SJSA1 (cell line): Measurements from ENCODE around the gene NRG2. TPM values are rescaled to one million over a fixed set of nuclear protein-coding genes. Genes with fewer than 3 reads are reported as not detected.

Source experiments
- DNase-seq, 2 experiments: peaks; one replicate each; pipeline ENCODE4 v3.0.0-alpha.2; 2015 to 2020; ENCODE audit warnings: low spot score in 2 of 2, low read depth in 1 of 2
- H3K27ac ChIP-seq: fragments of 250-450 bp; sonication (Bioruptor Pico); 2 replicates; pipeline ENCODE4 v1.5.1; 2020; ENCODE audit warnings: mild to moderate bottlenecking, moderate library complexity
- H3K27me3 ChIP-seq: fragments of 250-450 bp; sonication (Bioruptor Pico); replicated peaks from 2 replicates; pipeline ENCODE4 v1.5.1; 2020; ENCODE audit warnings: mild to moderate bottlenecking, moderate library complexity
- H3K36me3 ChIP-seq: fragments of 250-450 bp; sonication (Bioruptor Pico); 2 replicates; pipeline ENCODE4 v1.5.1; 2020; ENCODE audit warnings: mild to moderate bottlenecking
- H3K4me1 ChIP-seq: fragments of 250-450 bp; sonication (Bioruptor Pico); replicated peaks from 2 replicates; pipeline ENCODE4 v1.6.1; 2021; ENCODE audit warnings: mild to moderate bottlenecking
- H3K4me3 ChIP-seq: fragments of 250-450 bp; sonication (Bioruptor Pico); 2 replicates; pipeline ENCODE4 v1.5.1; 2020; ENCODE audit warnings: mild to moderate bottlenecking
- H3K9me3 ChIP-seq: fragments of 250-450 bp; sonication (Bioruptor Pico); replicated peaks from 2 replicates; pipeline ENCODE4 v1.5.1; 2020; ENCODE audit warnings: mild to moderate bottlenecking
- total RNA-seq: library from RNA; depleted of rRNA; stranded (reverse); fragments of >200 nt; shearing (Covaris generic); gene quantifications from 2 replicates; pipeline ENCODE4 v1.2.3, GENCODE V29; 2014

NRG2 gene
- total RNA-seq, 1 experiment from 2014 or later = not detected

DNA sequence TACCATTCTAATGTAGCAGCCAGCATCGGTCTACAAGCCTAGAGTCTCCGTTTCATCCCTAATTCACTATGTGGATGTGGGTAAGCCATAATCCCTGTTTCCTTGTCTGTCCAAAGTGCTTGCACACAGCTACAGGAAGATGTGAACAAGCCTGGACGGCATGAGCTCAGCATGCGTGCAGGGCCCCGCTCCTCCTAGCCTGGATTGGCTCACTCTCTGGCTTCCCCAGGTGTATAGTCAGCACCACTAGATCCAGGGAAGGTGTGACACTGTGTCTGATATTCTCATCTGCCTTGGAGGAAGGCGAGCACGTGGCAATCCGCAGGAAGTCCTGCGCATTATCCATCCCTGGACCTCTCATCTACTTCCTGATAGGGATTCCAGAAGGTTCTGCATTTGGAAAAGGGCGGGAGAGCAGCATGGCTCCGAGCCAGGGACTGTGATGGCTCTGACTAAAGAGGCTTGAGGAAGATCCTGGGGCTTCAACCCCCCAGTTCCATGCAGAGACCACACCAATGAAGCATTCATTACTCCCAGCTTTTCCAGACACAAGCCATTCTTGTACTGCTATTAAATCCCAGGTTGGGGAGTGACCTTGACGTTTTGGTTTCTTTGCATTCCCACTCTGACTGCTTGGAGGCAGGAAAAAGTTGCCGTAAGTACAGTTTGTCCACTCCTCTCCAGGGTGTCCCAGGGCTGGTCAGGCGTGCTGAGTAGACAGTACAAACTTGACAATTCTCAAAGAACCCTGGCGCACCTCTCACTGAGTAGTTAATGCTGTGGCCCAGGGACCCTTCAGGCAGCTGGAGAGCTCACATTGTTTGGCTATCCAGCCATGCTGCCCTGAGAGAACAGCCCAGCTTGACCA is 181.8 kb downstream of the NRG2 start:
- no peaks in the 10 kb centered on the region for H3K9me3 ChIP-seq
- peaks cover 34% of the 10 kb centered on the region for H3K27me3 ChIP-seq

DNA sequence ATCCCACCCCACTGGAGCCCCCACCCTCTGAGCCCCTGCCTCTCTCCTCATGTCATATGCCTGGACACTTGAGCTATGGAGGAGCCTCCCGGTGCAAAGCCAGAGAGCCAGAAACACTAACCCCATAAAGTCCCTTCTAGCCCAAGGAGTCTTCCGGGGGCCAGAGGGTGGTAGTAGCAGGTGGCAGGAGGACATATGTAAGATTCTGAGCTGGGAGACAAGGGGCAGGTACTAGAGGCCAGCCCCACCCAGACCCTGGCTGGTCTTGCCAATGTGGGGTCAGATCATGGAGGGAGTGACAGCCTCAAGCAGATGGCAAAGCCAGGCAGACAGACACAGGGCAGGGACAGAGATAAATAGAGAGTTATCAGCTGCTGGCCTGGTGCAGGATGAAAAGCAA is 184.1 kb downstream of the NRG2 start:
- no peaks in the 10 kb centered on the region for H3K4me1 ChIP-seq
- peaks cover 45% of the 10 kb centered on the region for H3K27me3 ChIP-seq
- no peaks in the 10 kb centered on the region for H3K9me3 ChIP-seq
- no peak overlapping the region for H3K4me3 ChIP-seq
- no peak overlapping the region for H3K27ac ChIP-seq
- DNase-seq = no peak
- H3K36me3 ChIP-seq = no peaks in the 10 kb centered on the region

More for the DNA sequence above, 181.8 kb downstream of the NRG2 start:
- H3K27ac ChIP-seq = no peak overlapping the region
- no peak overlapping the region for H3K4me3 ChIP-seq
- no peaks in the 10 kb centered on the region for H3K36me3 ChIP-seq
- DNase-seq = no peak
- H3K4me1 ChIP-seq = no peaks in the 10 kb centered on the region

DNA sequence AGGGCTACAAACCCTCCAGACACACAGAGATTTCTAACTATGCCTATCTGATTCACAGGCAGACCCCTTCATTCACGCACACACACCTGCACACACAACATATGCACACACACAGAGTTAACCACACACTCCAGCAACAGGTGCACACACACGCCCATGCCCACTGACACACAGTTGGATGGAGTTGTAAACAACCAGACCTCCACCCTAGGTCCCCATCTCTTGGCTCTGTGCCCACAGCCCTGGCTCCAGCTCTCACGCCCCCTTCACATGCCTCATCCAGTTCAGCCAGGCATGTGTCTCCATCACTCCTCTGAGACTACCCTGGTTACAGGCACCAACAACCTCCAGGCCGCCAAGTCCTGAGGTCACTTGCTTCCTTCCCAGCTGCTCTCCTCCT is 186.4 kb downstream of the NRG2 start:
- Histone ChIP-seq H3K4me1 (no peaks in the 10 kb centered on the region), H3K27ac (no peak overlapping the region), H3K4me3 (no peak overlapping the region), H3K36me3 (no peaks in the 10 kb centered on the region), H3K9me3 (no peaks in the 10 kb centered on the region), H3K27me3 (peaks cover 58% of the 10 kb centered on the region)
- no peak for DNase-seq

- Histone ChIP-seq H3K27ac (no peak overlapping the region), H3K36me3 (no peaks in the 10 kb centered on the region), H3K4me3 (no peak overlapping the region), H3K4me1 (no peaks in the 10 kb centered on the region), H3K9me3 (no peaks in the 10 kb centered on the region), H3K27me3 (peaks cover 65% of the 10 kb centered on the region)
- no peak for DNase-seq
These were observed 187.1 kb downstream of the NRG2 start for GRCh38 chr5:139855946-139856540.

GRCh38 chr5:139855451-139855850 is 187.6 kb downstream of the NRG2 start:
- H3K4me3 ChIP-seq = no peak overlapping the region
- H3K27ac ChIP-seq = no peak overlapping the region
- H3K4me1 ChIP-seq = no peaks in the 10 kb centered on the region
- H3K9me3 ChIP-seq = no peaks in the 10 kb centered on the region
- no peak for DNase-seq
- peaks cover 62% of the 10 kb centered on the region for H3K27me3 ChIP-seq
- H3K36me3 ChIP-seq = no peaks in the 10 kb centered on the region

DNA sequence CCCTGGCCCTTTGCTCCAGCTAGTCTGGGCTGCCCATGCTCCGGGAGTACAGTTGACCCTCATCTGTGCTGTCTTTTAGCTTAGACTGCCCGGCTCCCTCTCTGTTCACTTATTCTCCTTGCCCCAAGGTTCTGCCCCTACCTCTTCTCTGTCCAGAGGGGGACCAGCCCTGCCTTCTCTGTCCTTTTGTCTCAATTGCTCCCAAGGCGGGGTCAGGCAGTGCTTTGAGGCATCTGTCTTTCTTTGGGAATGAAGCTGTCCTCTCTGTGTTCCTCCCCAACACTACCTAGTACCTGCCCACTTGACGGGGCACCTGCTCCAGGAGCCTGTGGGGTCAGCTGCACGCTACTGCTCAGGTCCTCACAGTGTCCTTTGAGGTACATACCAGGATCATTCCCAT is 188.1 kb downstream of the NRG2 start:
- DNase-seq = no peak
- Histone ChIP-seq H3K27ac (no peak overlapping the region), H3K4me3 (no peak overlapping the region), H3K36me3 (no peaks in the 10 kb centered on the region), H3K27me3 (peaks cover 65% of the 10 kb centered on the region), H3K4me1 (no peaks in the 10 kb centered on the region), H3K9me3 (no peaks in the 10 kb centered on the region)

DNA sequence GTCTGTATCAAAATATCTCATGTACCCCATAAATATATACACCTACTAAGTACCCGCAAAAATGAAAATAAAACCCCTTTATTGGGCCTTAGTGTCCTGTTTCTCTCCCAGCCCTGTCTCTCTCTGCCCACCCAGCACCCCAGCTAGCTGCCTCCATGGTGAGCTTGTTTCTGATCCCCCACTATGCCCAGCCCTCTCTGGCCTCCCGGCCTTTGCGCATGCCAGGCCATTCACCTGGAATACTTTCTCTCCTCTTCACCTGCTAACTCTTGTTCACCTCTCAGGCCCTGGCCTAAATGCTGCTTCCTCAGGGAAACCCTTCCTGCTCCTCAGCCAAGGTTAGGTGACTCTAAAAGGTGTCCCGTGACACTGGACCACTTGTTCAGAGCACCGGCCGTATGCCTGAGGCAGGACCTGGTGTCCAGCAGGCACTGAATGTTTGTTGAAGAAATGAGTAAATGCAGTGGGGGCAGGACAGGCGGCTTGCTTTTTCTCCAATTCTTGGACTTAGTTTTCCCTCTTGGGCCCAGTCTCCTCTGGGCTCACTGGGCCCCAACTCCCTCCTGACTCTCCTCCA is 189.0 kb downstream of the NRG2 start:
- Histone ChIP-seq H3K27ac (no peak overlapping the region), H3K27me3 (peaks cover 72% of the 10 kb centered on the region)

GRCh38 chr5:139852696-139853095 is 190.4 kb downstream of the NRG2 start:
- Histone ChIP-seq H3K27ac (no peak overlapping the region), H3K9me3 (no peaks in the 10 kb centered on the region; the same call in 1 of the 2 replicates), H3K27me3 (peaks cover 81% of the 10 kb centered on the region), H3K4me1 (peaks cover 8% of the 10 kb centered on the region), H3K36me3 (no peaks in the 10 kb centered on the region), H3K4me3 (no peak overlapping the region)
- DNase-seq = no peak

More for the DNA sequence above, 189.0 kb downstream of the NRG2 start:
- Histone ChIP-seq H3K9me3 (no peaks in the 10 kb centered on the region), H3K4me3 (no peak overlapping the region), H3K4me1 (no peaks in the 10 kb centered on the region), H3K36me3 (no peaks in the 10 kb centered on the region)
- no peak for DNase-seq

DNA sequence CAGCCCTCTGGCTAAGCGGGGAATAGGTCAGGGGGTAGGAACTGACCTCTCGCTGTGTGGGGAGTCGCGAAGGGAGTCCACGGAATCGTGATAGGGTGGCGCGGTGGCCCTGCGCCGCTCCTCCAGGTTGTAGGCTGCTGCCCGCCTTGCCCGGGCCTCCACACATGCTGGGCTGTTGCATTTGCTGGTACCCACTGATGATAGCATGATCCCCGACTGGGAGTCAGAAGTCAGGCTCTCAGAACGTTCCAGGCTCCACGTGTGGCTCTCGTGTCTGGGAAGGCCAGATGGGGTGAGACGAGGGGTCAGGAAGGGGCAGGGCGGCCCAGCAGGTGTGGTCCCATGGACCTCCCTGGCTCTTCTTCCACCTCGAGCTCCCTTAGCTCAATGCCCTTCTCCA is 191.5 kb downstream of the NRG2 start:
- H3K4me3 ChIP-seq = no peak overlapping the region
- DNase-seq = no peak
- no peaks in the 10 kb centered on the region for H3K36me3 ChIP-seq
- H3K9me3 ChIP-seq = no peaks in the 10 kb centered on the region; the same call in 1 of the 2 replicates
- H3K27me3 ChIP-seq = peaks cover 81% of the 10 kb centered on the region
- peaks cover 8% of the 10 kb centered on the region for H3K4me1 ChIP-seq
- H3K27ac ChIP-seq = no peak overlapping the region

GRCh38 chr5:139850423-139851016 is 192.6 kb downstream of the NRG2 start:
- H3K27me3 ChIP-seq = peaks cover 81% of the 10 kb centered on the region
- no peak for DNase-seq
- no peak overlapping the region for H3K4me3 ChIP-seq
- H3K4me1 ChIP-seq = peaks cover 8% of the 10 kb centered on the region
- H3K9me3 ChIP-seq = no peaks in the 10 kb centered on the region; the same call in 1 of the 2 replicates
- no peak overlapping the region for H3K27ac ChIP-seq
- no peaks in the 10 kb centered on the region for H3K36me3 ChIP-seq

DNA sequence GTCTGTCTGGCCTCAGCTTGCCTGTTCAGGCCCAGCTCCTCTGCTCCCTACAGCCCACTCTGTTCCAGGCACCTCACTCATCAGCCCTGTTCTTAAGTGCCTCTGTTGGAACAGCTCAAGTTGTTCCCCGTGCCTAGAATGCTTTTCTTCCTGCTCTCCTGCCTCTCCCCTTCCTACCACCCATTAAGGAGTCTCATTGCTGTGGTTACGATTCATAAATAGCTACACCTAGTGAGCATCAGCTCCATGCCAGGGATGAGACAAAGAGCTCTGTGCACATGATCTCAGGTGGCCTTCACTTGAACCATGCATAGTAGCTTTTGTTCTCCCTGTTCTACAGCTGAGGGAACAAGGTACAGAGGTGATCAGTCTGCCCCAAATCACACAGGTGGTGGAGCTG is 193.2 kb downstream of the NRG2 start:
- Histone ChIP-seq H3K36me3 (no peaks in the 10 kb centered on the region), H3K4me1 (peaks cover 8% of the 10 kb centered on the region), H3K27me3 (peaks cover 82% of the 10 kb centered on the region), H3K9me3 (no peaks in the 10 kb centered on the region; the same call in 1 of the 2 replicates), H3K27ac (no peak overlapping the region), H3K4me3 (no peak overlapping the region)
- no peak for DNase-seq

DNA sequence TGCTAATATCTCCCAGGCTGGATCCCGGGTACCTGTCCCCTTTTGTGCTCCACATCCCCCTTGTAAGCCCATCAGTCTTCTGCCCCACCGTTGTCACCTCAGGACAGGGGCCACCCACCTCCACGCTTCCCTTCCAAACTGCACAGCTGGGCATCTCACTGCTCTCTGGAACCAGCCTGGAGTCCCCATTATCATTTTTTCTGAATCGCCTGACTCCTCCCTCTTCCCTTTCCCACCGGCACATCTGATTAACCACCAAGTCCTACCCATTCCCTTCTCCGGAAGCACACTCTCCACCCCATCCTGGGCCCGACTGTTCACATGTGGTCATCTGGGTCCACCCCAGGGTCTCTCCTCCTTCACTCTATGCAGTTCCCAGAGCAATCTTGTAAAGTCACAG is 193.6 kb downstream of the NRG2 start:
- DNase-seq = no peak
- H3K4me1 ChIP-seq = peaks cover 8% of the 10 kb centered on the region
- H3K27ac ChIP-seq = no peak overlapping the region
- H3K36me3 ChIP-seq = no peaks in the 10 kb centered on the region
- no peak overlapping the region for H3K4me3 ChIP-seq
- peaks cover 83% of the 10 kb centered on the region for H3K27me3 ChIP-seq
- no peaks in the 10 kb centered on the region; the same call in 1 of the 2 replicates for H3K9me3 ChIP-seq

DNA sequence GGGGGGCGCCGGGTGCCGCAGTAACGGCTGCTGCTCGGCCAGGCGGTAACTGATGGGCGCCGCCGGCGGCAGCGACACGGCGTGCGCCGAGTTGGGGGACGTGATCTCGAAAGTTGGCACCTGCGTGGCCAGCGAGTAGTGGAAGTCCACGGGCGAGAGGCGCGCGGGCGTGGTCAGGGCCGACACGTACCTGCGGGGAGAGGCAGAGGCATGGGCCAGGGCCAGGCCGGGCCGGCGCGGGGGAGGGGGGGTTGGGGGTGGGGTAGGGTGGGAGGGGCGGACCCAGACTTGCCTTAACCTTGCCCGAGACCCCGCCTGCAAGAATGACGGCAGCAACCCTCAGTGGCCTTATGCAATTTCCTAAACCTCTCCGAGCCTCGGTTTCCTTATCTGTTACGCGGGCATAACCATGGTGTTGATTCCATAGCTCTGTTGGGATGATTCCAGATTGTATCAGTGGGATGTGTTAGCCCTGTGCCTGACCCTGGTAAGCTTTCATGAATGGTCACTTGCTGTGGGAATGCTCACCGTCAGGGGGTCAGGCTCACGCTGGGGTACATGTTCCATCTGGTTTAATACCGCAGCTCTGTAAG is 194.5 kb downstream of the NRG2 start:
- no peak overlapping the region for H3K27ac ChIP-seq
- H3K9me3 ChIP-seq = no peaks in the 10 kb centered on the region; the same call in 1 of the 2 replicates
- no peaks in the 10 kb centered on the region for H3K36me3 ChIP-seq
- H3K27me3 ChIP-seq = peaks cover 76% of the 10 kb centered on the region
- H3K4me3 ChIP-seq = peak overlapping the region; percentile 38
- no peak for DNase-seq
- peaks cover 8% of the 10 kb centered on the region for H3K4me1 ChIP-seq
